GM21447 (cell line): Measurements from ENCODE around the gene HAGHL.
A peak's percentile ranks its signal among the peaks of the same experiment; 100 is the strongest.

Experiments used
- ATAC-seq: cut with Tn5 transposase; IDR thresholded peaks from one replicate; pipeline ENCODE4 v1.9.1; 2021; ENCODE audit not compliant: unreplicated experiment

Gene HAGHL

DNA sequence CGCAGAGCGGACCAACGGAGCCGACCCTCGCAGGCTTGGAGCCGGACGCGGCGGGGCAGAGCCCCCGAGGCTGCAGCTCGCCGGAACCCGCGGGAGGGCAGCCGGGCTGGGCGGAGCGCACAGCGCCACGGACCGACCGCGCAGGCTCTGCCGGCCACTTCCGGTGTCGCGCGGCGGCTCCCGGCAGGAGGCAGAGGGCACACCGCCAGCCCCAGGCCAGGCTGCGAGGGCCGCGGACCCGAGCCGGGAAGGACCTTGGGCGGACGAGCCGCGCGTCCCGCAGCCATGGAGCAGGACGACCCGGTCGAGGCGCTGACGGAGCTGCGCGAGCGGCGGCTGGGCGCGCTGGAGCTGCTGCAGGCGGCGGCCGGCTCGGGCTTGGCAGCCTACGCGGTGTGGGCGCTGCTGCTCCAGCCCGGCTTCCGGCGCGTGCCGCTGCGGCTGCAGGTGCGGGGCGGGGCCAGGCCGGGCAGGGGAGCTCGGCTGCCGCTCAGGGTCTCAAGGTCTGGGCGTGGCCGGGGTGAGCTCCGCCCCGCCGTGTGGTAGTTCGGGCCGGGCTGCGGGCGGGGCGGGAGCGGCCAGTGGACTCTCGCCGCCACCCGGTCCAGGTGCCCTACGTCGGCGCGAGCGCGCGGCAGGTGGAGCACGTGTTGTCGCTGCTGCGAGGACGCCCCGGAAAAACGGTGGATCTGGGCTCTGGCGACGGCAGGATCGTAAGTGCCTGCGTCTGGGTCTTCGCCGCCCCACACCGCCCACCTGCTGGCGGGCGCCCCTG lies 5.7 kb upstream of the HAGHL start, which contains the start of gene ANTKMT:
TSS of gene ANTKMT (plus strand) at position 157 of the 775 bp plus-strand sequence. CDS start at position 286, 129 bp downstream.
- peak; percentile 56 for ATAC-seq

DNA sequence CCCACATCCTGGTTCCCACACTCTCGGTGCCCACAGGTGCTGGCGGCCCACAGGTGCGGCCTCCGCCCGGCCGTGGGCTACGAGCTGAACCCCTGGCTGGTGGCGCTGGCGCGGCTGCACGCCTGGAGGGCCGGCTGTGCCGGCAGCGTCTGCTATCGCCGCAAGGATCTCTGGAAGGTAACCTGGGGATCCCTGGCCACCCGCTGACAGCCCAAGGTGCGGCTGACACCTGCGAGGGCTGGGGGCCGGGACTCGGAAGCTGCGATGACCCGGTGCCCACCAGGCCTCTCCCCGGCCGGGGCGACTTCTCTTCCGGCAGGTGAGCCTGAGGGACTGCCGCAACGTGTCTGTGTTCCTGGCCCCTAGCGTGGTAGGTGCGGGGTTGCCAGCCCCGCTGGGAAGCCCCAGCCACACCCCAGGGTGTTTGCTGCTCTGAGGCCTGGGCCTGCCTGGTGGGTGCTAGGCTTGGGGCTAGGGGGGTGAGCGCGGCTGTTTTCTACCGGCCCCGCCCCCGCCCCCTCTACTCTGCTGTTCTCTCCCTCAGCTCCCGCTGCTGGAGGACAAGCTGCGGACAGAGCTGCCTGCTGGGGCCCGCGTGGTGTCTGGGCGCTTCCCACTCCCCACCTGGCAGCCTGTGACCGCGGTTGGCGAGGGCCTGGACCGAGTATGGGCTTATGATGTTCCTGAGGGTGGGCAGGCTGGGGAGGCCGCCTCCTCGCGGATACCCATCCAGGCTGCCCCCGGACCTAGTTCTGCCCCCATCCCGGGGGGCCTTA lies 5.0 kb upstream of the HAGHL start:
- no peak for ATAC-seq

DNA sequence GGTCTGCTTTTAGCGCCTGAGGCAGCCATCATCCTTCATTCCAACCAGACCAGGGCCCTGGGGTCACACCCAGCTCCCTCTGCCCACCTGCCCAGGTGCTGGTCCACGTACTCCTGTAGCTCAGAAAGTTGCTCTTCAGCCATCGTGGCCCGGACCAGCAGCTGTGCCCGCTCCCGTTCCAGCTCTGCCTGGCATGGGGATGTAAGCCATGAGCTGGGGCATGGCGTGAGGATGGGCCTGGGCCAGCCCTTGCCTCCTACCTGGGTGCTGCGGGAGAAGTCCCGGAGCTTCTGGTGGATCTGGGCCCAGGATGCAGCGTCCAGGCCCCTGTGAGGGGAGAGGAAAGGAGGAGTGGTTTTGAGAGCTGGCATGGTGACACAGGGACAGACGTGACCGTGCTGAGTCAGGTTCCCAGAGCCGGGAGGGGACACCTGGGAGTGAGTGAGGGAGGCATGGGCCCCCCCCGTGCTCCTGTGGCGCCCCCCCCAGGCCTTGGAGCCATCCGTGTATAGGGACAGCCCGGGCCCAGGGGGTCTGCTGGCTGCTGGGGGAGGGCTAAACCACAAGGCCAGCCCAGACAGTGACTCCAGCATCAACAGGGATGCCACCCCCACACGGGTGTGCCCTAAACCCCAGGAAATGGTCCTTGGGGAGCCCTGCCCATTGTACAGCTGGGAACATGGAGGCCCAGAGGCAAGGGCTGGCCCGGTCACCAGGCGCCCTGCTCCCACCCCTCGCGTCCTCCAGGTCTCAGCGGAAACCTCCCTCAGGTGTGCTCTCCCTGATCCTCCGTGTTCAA lies 3.9 kb upstream of the HAGHL start:
- no peak for ATAC-seq

DNA sequence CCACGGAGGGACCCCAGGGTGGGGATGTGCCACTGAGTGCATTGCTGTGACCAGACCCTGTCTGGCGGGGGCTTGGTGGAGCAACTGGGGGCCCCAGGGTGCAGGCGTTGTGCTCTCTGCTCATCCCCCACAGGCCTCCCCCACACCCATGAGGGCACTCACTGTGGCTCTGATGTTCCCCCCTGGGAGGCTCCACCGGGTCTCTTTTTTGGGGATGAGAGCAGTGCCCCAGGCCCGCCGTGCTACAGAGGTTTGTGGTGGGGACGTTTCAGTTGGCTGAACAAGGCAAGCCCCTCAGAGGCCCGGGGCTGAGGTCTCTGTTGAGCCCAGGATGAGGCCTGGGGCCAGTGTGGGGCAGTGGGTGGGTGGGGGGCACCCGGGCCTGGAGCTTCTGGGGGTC lies 3.2 kb upstream of the HAGHL start:
- ATAC-seq, result no peak

DNA sequence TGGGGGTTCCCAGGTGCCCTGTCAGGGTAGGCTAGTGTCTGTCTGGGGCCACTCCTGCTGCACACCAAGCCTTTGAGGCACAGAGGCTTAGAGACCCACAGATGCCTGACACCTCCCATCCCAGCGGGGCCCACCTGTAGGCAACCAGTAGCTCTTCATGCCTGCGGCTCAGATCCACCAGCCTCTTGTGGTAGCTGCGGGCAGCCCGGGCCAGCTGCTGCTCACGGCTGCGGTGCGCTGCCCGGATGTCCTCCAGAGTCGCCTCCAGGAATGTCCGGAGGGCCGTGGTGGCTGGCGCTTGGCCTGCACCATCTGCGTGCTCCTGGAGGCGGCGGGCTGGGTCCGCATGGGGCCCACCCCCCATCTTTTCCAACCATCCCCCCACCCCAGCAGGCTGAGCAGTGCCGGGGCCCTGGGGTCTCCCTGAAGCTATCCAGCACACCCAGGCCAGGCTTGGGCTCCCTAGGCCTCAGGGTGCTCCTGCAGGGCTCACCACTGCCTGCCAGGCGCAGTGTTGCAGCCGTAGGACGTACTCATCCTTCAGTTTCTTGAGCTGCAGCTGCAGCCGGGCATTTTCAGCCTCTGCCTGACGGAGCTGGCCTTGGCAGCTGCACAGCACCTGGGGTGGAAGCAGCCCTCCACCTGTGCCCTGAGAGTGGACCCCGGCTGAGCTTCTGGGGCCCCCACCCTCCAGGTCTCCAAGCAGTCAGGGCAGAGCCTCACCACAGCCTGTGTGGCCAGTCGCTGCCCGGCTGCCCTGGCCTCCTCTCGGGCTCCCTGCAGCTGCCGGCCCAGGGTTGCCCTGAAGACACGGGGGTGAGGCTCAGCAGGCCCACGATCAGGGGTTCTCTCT lies 2.5 kb upstream of the HAGHL start:
- ATAC-seq, result no peak

DNA sequence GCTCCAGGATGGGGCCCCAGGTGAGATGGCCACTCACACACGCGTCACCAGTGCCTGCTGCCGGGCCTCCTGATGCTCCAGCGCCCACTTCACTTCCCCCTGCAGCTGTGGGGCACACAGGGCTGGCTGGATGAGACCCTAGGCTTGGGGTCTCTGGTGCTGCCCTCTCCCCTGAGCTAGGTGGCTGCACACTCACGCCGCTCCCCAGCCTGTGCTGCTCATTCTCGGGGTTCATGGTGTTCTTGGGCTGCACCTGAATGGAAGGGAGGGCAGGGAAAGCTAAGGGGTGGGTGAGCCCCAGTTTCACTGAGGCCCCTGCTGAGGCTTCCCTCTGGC lies 1.9 kb upstream of the HAGHL start:
- ATAC-seq, result no peak

DNA sequence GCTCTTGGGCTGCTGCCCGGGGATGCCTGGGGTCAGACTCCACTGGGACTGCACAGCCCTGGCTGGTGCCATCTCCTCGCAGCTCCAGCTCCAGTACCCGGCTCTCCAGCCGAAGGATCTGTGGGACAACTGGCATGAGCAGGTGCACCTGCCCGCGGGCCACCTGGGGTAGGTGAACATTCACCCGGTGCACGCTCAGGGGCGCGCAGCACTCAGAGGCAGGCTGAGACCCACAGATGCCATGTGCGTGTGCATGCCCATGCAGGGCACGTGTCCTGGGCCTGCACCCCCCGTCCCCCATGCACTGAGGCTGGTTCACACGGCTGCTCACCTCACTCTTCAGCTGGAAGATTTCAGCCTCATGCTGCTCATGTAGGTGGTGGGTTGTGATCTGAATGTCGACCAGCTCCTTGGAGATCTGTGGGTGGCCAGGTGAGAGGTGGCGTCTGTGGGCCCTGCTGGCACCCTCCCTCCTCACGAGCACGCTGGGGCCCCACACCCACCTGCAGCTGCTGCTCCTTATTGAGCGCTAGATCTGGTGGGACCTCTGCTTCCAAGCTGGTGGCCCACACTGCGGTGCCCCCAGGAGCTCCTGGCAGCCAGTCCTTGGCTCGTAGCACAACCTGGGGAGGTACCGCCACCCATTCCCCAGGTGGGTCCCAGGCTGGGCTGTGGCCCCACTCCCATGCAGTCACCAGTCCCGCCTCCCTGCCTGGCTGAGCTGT lies 1.3 kb upstream of the HAGHL start:
- no peak for ATAC-seq

DNA sequence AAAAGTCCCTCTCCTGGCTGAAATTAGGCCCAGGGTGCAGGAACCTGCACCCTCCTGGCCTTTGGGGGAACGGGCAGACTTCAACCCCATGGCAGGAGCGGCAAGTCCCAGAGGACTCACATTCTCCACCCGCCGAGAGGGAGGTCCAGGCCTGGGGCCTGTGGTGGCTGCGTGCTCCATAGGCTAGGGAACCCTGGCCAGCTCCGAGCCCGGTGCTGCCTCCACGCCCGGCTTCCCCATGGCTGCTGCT lies 793 bp upstream of the HAGHL start:
- no peak for ATAC-seq

DNA sequence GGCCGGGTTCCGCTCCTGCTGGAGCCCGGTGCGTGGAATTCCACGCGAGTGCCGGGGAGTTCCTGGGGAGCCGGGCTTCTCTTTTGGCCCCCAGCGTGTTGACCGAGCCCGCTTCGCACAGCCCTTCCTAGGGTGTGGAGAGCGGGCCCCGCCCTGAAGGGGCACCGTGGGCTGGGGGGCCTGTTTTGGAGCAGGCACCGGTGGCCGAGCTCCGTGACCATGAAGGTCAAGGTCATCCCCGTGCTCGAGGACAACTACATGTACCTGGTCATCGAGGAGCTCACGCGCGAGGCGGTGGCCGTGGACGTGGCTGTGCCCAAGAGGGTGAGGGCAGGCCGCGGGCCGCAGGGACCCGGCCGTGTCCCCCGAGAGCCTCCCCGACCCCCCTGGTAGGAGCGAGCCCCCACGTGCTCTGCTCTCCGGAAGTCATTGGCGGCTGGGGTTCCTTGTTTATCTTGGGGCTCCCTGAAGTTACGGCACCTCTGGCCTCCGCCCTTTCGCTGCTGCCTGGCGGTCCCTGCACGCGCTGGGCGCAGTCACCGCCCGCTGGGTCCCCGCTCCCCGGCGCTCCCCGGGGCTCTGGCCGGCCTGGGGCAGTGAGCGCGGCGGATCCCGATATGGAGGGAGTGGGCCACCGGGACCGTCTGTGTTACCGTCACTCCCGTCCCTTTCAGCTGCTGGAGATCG lies 528 bp downstream of the HAGHL start:
- no peak for ATAC-seq

DNA sequence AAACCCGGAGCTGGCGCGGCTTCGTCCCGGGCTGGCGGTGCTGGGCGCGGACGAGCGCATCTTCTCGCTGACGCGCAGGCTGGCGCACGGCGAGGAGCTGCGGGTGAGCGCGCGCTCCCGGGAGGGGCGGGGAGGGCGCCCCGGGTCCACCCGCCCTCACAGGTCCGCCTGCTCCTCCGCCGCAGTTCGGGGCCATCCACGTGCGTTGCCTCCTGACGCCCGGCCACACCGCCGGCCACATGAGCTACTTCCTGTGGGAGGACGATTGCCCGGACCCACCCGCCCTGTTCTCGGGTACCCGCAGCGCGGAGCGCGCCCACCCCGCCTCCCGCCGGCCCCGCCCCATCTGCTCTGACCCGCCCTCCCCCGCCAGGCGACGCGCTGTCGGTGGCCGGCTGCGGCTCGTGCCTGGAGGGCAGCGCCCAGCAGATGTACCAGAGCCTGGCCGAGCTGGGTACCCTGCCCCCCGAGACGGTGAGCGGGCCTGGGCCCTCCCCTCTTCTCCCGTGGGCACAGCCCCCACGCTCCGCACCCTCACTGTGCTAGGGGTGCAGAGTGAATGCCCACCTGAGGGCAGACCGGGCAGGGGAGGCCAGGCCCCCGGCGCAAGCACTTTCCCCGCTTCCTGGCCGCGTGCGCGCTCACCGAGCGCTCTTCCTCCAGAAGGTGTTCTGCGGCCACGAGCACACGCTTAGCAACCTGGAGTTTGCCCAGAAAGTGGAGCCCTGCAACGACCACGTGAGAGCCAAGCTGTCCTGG lies 1.4 kb downstream of the HAGHL start:
- peak; percentile 36 for ATAC-seq

DNA sequence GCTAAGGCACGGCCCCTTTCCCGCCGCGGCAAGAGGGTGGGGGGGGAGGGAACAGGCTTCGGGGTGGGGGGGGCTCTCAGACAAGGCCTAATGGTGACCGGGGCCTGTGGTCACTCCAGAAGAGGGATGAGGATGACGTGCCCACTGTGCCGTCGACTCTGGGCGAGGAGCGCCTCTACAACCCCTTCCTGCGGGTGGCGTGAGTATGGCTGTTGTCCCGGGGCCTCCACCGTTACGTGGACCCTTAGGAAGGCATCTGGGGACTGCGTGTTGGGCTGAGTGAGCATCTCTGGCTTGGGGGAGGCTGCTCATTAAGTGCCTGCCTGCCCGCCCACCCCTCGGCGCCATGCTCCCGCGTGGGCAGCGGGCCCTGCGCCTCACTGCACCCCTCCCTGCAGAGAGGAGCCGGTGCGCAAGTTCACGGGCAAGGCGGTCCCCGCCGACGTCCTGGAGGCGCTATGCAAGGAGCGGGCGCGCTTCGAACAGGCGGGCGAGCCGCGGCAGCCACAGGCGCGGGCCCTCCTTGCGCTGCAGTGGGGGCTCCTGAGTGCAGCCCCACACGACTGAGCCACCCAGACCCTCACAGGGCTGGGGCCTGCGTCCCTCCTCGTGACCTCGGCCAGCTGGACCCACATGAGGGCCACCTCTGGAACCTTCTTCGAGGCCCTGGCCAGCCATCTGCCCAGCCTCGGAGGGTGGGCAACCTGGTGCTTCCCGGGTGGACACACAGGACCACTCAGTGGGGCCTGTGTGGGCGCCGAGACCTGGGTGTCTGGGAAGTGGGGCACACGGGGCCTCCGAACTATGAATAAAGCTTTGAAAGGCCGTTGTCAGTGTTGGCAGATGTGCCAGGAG lies 2.2 kb downstream of the HAGHL start:
- ATAC-seq, result no peak

DNA sequence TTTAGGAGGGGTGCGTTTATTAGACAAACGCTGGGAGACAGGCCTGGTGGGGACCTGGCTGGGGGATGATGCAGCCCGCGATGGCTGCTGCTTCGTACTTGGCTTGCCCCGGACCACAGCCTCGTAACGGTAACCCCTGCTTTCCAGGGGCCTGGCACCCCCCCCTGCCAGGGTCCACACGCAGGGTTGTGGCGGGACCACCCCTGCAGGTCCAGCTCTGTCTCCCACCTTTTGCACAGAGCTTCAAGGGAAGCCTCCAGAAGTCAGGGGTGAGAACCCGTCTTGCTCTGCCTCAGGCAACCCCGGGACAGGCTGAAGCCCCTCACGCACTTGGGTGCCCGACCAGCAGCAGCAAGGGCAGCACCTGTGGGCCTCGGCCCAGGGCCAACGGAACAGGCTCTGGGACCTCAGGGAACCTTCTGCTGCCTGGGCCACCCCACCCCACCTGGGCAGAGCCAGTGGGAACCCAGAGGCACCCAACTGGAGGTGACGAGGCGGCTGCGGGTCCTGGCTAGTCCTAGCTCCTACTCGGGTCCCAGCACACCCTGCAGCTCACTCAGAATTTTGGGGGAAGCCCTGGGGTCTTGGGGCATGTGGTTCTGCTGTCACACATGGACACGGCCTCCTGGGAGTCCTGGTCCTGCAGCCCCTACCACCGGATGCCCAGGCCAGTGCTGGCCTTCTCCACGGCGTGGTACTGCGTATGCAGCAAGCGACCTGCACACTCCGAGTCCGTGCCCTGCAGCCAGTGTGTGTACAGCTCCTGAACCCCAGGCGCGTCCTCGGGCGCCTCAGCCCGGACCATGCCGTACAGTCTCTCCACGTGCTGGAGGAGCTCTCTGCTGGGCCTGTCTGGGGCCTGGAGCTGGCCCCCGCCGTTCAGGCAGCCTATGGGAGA lies 3.1 kb downstream of the HAGHL start:
- no peak for ATAC-seq

DNA sequence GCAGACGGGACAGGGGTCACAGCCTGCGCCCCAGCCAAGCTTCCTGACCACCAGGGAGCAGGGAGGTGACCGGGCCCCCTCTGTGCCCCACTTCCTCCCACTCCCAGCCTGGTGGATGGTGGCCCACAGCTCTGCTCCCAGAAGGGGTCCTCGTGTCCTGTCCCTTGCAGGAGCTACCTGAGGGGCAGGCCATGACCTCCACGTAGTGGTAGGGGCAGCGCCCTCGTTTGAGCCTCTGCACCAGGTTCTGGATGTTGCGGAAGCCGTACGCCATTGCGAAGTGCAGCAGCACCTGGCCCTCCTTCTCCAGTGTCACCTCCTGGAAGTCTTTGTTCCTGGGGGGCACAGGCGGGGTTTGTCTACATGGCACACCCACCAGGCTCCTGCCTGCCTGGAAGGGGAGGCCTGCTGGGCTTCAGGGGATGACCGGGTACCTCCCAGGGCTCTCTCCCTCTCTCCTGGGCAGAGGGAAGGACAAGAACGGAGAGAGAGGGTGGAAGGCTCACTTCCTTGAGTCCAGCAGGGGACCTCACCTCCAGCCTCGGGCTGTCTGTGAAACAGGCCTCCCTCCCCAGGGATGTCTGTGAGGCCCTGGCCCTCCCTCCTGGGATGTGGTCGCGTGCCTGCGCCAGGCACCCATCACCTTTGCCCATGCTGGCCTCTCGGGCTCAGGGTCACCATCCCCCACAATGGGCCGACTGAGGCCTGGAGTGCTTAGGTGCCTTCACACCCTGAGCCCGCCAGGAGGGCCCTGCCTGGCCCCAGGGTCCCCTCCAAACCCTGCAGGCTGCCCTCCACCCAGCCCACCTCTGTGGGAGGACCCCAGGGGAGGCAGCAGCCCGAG lies 4.0 kb downstream of the HAGHL start:
- no peak for ATAC-seq

DNA sequence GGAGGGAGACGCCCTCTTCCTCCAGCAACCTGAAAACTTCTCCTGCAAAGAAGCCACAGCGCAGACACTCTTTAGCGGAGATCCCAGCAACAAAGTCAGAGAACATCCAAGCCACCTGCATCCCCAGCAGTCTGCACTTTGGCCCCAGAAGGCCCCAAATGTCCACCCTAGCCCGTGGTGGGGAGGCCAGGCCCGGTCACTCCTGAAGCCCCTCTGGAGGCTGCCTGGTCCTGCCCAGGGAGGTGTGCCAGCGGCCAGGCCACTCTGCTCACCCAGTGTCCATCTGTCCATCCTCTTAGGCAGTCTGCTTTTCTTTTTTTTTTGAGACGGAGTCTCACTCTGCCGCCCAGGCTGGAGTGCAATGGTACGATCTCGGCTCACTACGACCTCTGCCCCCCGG lies 5.4 kb downstream of the HAGHL start:
- no peak for ATAC-seq

DNA sequence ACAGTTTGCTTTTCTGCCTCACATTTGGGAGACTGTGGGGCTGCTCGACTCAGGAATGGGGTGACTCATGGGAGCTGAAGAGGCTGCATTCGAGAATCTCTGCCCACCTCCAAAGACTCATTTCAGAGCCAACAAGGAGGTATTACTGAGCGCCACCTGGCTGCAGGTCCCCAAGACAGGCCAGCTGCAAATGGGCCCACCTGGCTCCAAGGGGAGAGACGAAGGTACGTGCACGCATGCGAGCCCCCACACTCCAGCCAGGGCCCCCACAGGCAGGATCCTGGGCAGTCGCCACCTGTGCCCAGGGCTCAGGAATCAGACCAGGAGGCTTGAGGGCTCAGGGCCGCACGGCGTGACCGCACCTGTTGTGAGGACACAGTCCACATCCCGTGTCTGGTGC lies 6.0 kb downstream of the HAGHL start:
- ATAC-seq, result no peak
